K562 (cell line): ENCODE data around the gene UBE2J2. TPM values are rescaled to one million over a fixed set of nuclear protein-coding genes. Genes with fewer than 3 reads are reported as not detected.

Experiments
- AFF4 ChIP-seq: sonication (generic); formaldehyde crosslinking; IDR thresholded peaks from 2 replicates; pipeline ENCODE4 v1.8.0; 2023; ENCODE audit warnings: mild to moderate bottlenecking, missing genetic modification reagents
- BRF2 ChIP-seq: IDR thresholded peaks from 3 replicates; pipeline ENCODE4 v1.6.1; 2011; ENCODE audit warnings: borderline replicate concordance, mild to moderate bottlenecking; ENCODE audit not compliant: insufficient read length, insufficient read depth
- E2F3 ChIP-seq: fragments of 250-450 bp; sonication (Bioruptor Pico); IDR thresholded peaks from 2 replicates; pipeline ENCODE4 v1.4.0; 2020; ENCODE audit warnings: mild to moderate bottlenecking
- FOXP1 ChIP-seq: sonication (generic); formaldehyde crosslinking; IDR thresholded peaks from 2 replicates; pipeline ENCODE4 v1.8.0; 2022; ENCODE audit warnings: mild to moderate bottlenecking, missing genetic modification reagents
- KLF10 ChIP-seq: fragments of 250-450 bp; sonication (Bioruptor Pico); IDR thresholded peaks from 2 replicates; pipeline ENCODE4 v1.6.1; 2021; ENCODE audit warnings: matching md5 sums
- MAX ChIP-seq: sonication (generic); formaldehyde crosslinking; IDR thresholded peaks from 2 replicates; pipeline ENCODE4 v1.9.0; 2022; ENCODE audit warnings: mild to moderate bottlenecking, missing genetic modification reagents
- MECOM ChIP-seq: fragments of 250-450 bp; sonication (Bioruptor Pico); IDR thresholded peaks from 2 replicates; pipeline ENCODE4 v1.8.0; 2022; ENCODE audit warnings: inconsistent platforms
- NELFE ChIP-seq: IDR thresholded peaks from 2 replicates; pipeline ENCODE4 v1.6.1; 2011; ENCODE audit warnings: mild to moderate bottlenecking; ENCODE audit not compliant: insufficient read depth, insufficient read length
- SRSF1 ChIP-seq: fragments of 200-400 bp; formaldehyde crosslinking; IDR thresholded peaks from 2 replicates; pipeline ENCODE4 v1.6.1; 2017; ENCODE audit warnings: mild to moderate bottlenecking, low read depth, low read length, moderate library complexity
- TCF3 ChIP-seq: sonication (generic); formaldehyde crosslinking; IDR thresholded peaks from 2 replicates; pipeline ENCODE4 v1.4.0; 2020; ENCODE audit warnings: mild to moderate bottlenecking, missing genetic modification reagents
- ZFX ChIP-seq: sonication (generic); formaldehyde crosslinking; IDR thresholded peaks from 2 replicates; pipeline ENCODE4 v1.8.0; 2022; ENCODE audit warnings: mild to moderate bottlenecking, missing genetic modification reagents, moderate library complexity
- ZNF224 ChIP-seq: sonication (generic); formaldehyde crosslinking; IDR thresholded peaks from 2 replicates; pipeline ENCODE4 v1.8.0; 2022; ENCODE audit warnings: mild to moderate bottlenecking, missing genetic modification reagents
- ZNF316 ChIP-seq: fragments of 450-650 bp; IDR thresholded peaks from 2 replicates; pipeline ENCODE4 v1.6.1; 2016
- ZNF384 ChIP-seq: IDR thresholded peaks from 2 replicates; pipeline ENCODE4 v1.6.1; 2012; ENCODE audit warnings: low read depth, low read length, improper control_type of control experiment
- polyA plus RNA-seq, 8 experiments: library from polyadenylated mRNA; depleted of rRNA in 4 of 8; stranded (reverse) in 5 of 8; unstranded in 3 of 8; fragments of >200 nt; fragmentation: Nextera tagmentation in 2 of 8; fragmentation: Illumina TruSeq in 1 of 8; extraction: Ambion mirVana in 2 of 8; extraction: Trizol in 1 of 8; gene quantifications; 2 replicates each; pipeline versions ENCODE4 v1.2.1 to v1.2.3, GENCODE V29; 2011 to 2014; ENCODE audit warnings: inconsistent platforms in 1 of 8, missing spikeins in 1 of 8
- total RNA-seq, 7 experiments: library from RNA; depleted of rRNA in 6 of 7; stranded (reverse); fragments of >200 nt in 6 of 7; fragmentation: Illumina TruSeq in 2 of 7; extraction: Trizol in 2 of 7; gene quantifications; 2 replicates each; pipeline versions ENCODE4 v1.2.1 to v1.2.3, GENCODE V29; 2011 to 2021; ENCODE audit warnings: low replicate concordance in 1 of 7

UBE2J2 gene
- total and polyA plus RNA-seq, 9 of the 15 experiments (the other 6 are each of a cell fraction or from before 2014, with no cell fraction given): 0.93 to 112 (median 75.5) TPM

GRCh38 chr1:1231400-1232207 is 42.0 kb downstream of the UBE2J2 start, which contains the start of gene SDF4 (continued):
- TF ChIP-seq ZNF224 (CRISPR knock-in tag) (no peak), AFF4 (CRISPR knock-in tag) (peak; percentile 58; the same call in 1 of the 2 replicates), BRF2 (no peak), NELFE (no peak), MAX (CRISPR knock-in tag) (no peak; the same call in none of the 2 replicates), E2F3 (CRISPR knock-in tag) (peak; percentile 14; the same call in 1 of the 2 replicates), ZNF384 (no peak), KLF10 (CRISPR knock-in tag) (no peak), ZFX (CRISPR knock-in tag) (peak; percentile 93), MECOM (CRISPR knock-in tag) (no peak), SRSF1 (no peak), TCF3 (CRISPR knock-in tag) (0 out of 2 replicates have a peak, but pooled peaks have one; percentile 7), FOXP1 (CRISPR knock-in tag) (peak; percentile 56), ZNF316 (no peak)
